HL-60 (cell line): ENCODE results near the gene FAM219A.

Experiments
- DNase-seq, 2 experiments: peaks; one replicate each; pipeline ENCODE4 v3.0.0-alpha.2; 2010 to 2020; ENCODE audit warnings: low read depth in 1 of 2, low spot score in 1 of 2
- H3K27ac ChIP-seq: fragments of 250-450 bp; sonication (Bioruptor Pico); replicated peaks from 2 replicates; pipeline ENCODE4 v1.5.1; 2020; ENCODE audit warnings: mild to moderate bottlenecking, moderate library complexity
- H3K27me3 ChIP-seq: fragments of 250-450 bp; sonication (Bioruptor Pico); 2 replicates; pipeline ENCODE4 v1.5.1; 2021; ENCODE audit warnings: mild to moderate bottlenecking, moderate library complexity; ENCODE audit not compliant: insufficient read depth, poor library complexity, severe bottlenecking
- H3K4me3 ChIP-seq: replicated peaks from 2 replicates; pipeline ENCODE4 v1.5.1; 2011; ENCODE audit warnings: mild to moderate bottlenecking, control low read depth, low read length; ENCODE audit not compliant: insufficient read depth
- CTCF ChIP-seq: IDR thresholded peaks from one replicate; pipeline ENCODE4 v1.5.1; 2011; ENCODE audit warnings: low read length, control low read depth, inconsistent platforms; ENCODE audit not compliant: insufficient read depth
- GABPA ChIP-seq: IDR thresholded peaks from 2 replicates; pipeline ENCODE4 v1.6.1; 2012; ENCODE audit warnings: low read depth
- POLR2AphosphoS5 ChIP-seq: IDR thresholded peaks from 2 replicates; pipeline ENCODE4 v1.6.1; 2012; ENCODE audit warnings: low read depth
- REST ChIP-seq: IDR thresholded peaks from 2 replicates; pipeline ENCODE4 v1.6.1; 2012; ENCODE audit warnings: low read depth; ENCODE audit not compliant: insufficient replicate concordance
- SPI1 ChIP-seq: IDR thresholded peaks from 2 replicates; pipeline ENCODE4 v1.6.1; 2012; ENCODE audit warnings: low read depth, mild to moderate bottlenecking, borderline replicate concordance

FAM219A gene

DNA sequence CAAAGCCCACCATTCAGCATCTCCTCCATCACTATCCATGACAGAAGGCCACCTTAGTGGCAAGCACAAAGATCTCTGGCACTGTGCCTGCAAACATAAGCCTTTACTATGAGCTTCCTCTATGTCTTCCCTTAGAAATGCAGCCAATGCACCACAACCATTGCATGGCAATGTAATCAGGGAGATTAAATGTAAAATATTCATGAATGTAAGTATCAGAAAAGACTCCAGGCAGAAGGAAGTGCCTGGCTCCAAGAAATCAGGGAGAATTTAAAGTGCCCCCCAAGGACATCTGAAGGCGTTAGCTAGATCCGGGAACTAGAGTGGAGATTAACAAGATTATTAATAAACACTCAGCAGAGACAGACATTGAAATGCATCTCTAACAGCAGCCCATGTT, 49.2 kb downstream of the FAM219A start:
- Histone ChIP-seq H3K27ac (no peak overlapping the region), H3K27me3 (no peaks in the 10 kb centered on the region), H3K4me3 (no peak overlapping the region)
- DNase-seq, result no peak
- TF ChIP-seq GABPA, result no peak
- TF ChIP-seq REST, result no peak
- TF ChIP-seq CTCF, result no peak
- TF ChIP-seq SPI1, result no peak

DNA sequence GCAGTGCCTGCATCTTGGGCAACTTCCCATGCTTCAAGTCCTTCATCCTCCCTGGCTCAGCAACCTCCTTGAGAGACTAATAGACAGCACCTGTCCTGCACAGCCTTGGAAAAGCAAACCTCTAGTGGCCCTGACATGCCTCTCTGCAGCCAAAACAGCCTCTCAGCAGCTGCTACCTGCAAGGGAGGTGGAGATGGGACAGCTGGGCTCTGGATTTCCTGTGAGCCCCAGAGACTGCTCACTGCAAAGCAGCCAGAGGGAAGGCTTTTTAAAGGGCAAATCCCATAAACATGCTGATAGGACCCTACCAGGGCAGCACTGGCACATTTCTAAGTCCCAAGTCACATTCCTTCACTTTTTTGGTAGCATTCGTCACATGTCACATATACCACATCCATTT, 50.2 kb downstream of the FAM219A start:
- H3K27me3 ChIP-seq, result no peaks in the 10 kb centered on the region
- TF ChIP-seq SPI1 (no peak), POLR2AphosphoS5 (no peak), REST (no peak), CTCF (no peak), GABPA (no peak)
- no peak overlapping the region for H3K27ac ChIP-seq
- no peak for DNase-seq
- no peak overlapping the region for H3K4me3 ChIP-seq

GRCh38 chr9:34406219-34406618, 52.2 kb downstream of the FAM219A start:
- no peak for DNase-seq
- Histone ChIP-seq H3K27ac (no peak overlapping the region), H3K27me3 (no peaks in the 10 kb centered on the region), H3K4me3 (no peak overlapping the region)
- TF ChIP-seq POLR2AphosphoS5, result no peak
- TF ChIP-seq REST, result no peak
- no peak for TF ChIP-seq GABPA
- TF ChIP-seq CTCF, result no peak
- no peak for TF ChIP-seq SPI1
